ENCODE results near the gene RCN2. TPM values are rescaled to one million over a fixed set of nuclear protein-coding genes. Genes with fewer than 3 reads are reported as not detected.
A peak's percentile ranks its signal among the peaks of the same experiment; 100 is the strongest.

RCN2 gene
- total RNA-seq, 1 donor from 2014 or later: 645 TPM

GRCh38 chr15:77002954-77003912 lies 71.7 kb downstream of the RCN2 start:
- Histone ChIP-seq H3K27ac (no peak overlapping the region), H3F3A (ENCODE audit: low read depth) (no peaks in the 10 kb centered on the region), H3K36me3 (no peaks in the 10 kb centered on the region), H3K79me2 (ENCODE audit: low read depth) (no peaks in the 10 kb centered on the region), H3K4me3 (no peak overlapping the region), H3K4me2 (no peak overlapping the region), H3K27me3 (no peaks in the 10 kb centered on the region), H4K20me1 (ENCODE audit: low read depth) (no peaks in the 10 kb centered on the region), H2AFZ (replicated peaks) (no peak overlapping the region), H3K4me1 (no peaks in the 10 kb centered on the region), H3K9ac (no peak overlapping the region), H3K9me3 (ENCODE audit: low read depth) (no peaks in the 10 kb centered on the region)
- DNase-seq (ENCODE audit: low spot score): no peak
- peaks cover 2% of the 10 kb centered on the region for H3K27me3 Mint-ChIP-seq (ENCODE audit: insufficient read depth, low read depth)
- peaks cover 12% of the 10 kb centered on the region for H3K4me1 Mint-ChIP-seq
- H3K9me3 Mint-ChIP-seq: no peaks in the 10 kb centered on the region
- H3K36me3 Mint-ChIP-seq: no peaks in the 10 kb centered on the region
- H3K4me3 Mint-ChIP-seq: no peak overlapping the region
- H3K27ac Mint-ChIP-seq: peak overlapping the region; percentile 40
- TF ChIP-seq EZH2 (IDR thresholded peaks at IDR 0.05) (no peak), EZH2phosphoT487 (IDR thresholded peaks at IDR 0.05) (no peak)
- TF ChIP-seq, protein P1, sequence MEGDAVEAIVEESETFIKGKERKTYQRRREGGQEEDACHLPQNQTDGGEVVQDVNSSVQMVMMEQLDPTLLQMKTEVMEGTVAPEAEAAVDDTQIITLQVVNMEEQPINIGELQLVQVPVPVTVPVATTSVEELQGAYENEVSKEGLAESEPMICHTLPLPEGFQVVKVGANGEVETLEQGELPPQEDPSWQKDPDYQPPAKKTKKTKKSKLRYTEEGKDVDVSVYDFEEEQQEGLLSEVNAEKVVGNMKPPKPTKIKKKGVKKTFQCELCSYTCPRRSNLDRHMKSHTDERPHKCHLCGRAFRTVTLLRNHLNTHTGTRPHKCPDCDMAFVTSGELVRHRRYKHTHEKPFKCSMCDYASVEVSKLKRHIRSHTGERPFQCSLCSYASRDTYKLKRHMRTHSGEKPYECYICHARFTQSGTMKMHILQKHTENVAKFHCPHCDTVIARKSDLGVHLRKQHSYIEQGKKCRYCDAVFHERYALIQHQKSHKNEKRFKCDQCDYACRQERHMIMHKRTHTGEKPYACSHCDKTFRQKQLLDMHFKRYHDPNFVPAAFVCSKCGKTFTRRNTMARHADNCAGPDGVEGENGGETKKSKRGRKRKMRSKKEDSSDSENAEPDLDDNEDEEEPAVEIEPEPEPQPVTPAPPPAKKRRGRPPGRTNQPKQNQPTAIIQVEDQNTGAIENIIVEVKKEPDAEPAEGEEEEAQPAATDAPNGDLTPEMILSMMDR (IDR thresholded peaks at IDR 0.05): no peak

Small RNA genes within 50 kb of the gene (small RNA-seq; reads per million reads assigned to genes)
- not detected for gene RN7SL278P

Other genes starting within 250 kb of the RCN2 start
- 15.0 and 20.4 TPM in 2 replicates for gene SCAPER, start 26.4 kb upstream of the RCN2 start, total RNA-seq (ENCODE audit: low replicate concordance)
- gene PSTPIP1, start 63.4 kb downstream of the RCN2 start, total RNA-seq (ENCODE audit: low replicate concordance): 0.19 and 0.77 TPM in 2 replicates
- gene TSPAN3, start 139.4 kb downstream of the RCN2 start, total RNA-seq (ENCODE audit: low replicate concordance): 331 and 474 TPM in 2 replicates

Data from neural progenitor cell (in vitro differentiated cells).